H1 (cell line): ENCODE data around the gene TGM2. TPM values are rescaled to one million over a fixed set of nuclear protein-coding genes. Genes with fewer than 3 reads are reported as not detected.

Source experiments
- CHD2 ChIP-seq: IDR thresholded peaks from 2 replicates; pipeline ENCODE4 v1.6.1; 2012; ENCODE audit warnings: low read length, improper control_type of control experiment
- CTBP2 ChIP-seq: IDR thresholded peaks from 2 replicates; pipeline ENCODE4 v1.7.0; 2011; ENCODE audit warnings: borderline replicate concordance, mild to moderate bottlenecking, moderate library complexity, mixed read lengths, low read length; ENCODE audit not compliant: insufficient read depth, insufficient read length
- JUND ChIP-seq: IDR thresholded peaks from 2 replicates; pipeline ENCODE4 v1.6.1; 2011; ENCODE audit warnings: mild to moderate bottlenecking, improper control_type of control experiment, low read length
- KDM1A ChIP-seq: fragments of 200-600, 300-600 bp; sonication (generic); IDR thresholded peaks from 2 replicates; pipeline ENCODE4 v1.7.1; 2016; ENCODE audit warnings: mild to moderate bottlenecking, low read length, borderline replicate concordance
- MAFK ChIP-seq: IDR thresholded peaks from 2 replicates; pipeline ENCODE4 v1.6.1; 2012; ENCODE audit warnings: low read depth, mild to moderate bottlenecking, improper control_type of control experiment, low read length
- RAD21 ChIP-seq, 2 experiments: IDR thresholded peaks in 1 of 2; conservative IDR thresholded peaks in 1 of 2; 2 replicates each; pipeline ENCODE4 v1.6.1; 2011; ENCODE audit warnings: low read depth in 2 of 2, low read length in 2 of 2, improper control_type of control experiment in 1 of 2, inconsistent platforms in 1 of 2, mild to moderate bottlenecking in 1 of 2, moderate library complexity in 1 of 2
- RBBP5 ChIP-seq: IDR thresholded peaks from 2 replicates; pipeline ENCODE4 v1.7.1; 2012; ENCODE audit warnings: low read depth, mild to moderate bottlenecking, inconsistent platforms, low read length, moderate library complexity, borderline replicate concordance
- SIX5 ChIP-seq: IDR thresholded peaks from 2 replicates; pipeline ENCODE4 v1.6.1; 2011; ENCODE audit warnings: mild to moderate bottlenecking, low read depth, low read length
- SRF ChIP-seq: IDR thresholded peaks from 2 replicates; pipeline ENCODE4 v1.6.1; 2011; ENCODE audit warnings: mild to moderate bottlenecking, low read depth, low read length, moderate library complexity
- TAF1 ChIP-seq: IDR thresholded peaks from 2 replicates; pipeline ENCODE4 v1.6.1; 2011; ENCODE audit warnings: mild to moderate bottlenecking, low read depth, low read length
- TCF12 ChIP-seq: IDR thresholded peaks from 2 replicates; pipeline ENCODE4 v1.6.1; 2011; ENCODE audit warnings: low read depth, mild to moderate bottlenecking, low read length
- YY1 ChIP-seq: IDR thresholded peaks from 2 replicates; pipeline ENCODE4 v1.6.1; 2011; ENCODE audit warnings: low read depth, mild to moderate bottlenecking, low read length
- polyA plus RNA-seq, 7 experiments: library from polyadenylated mRNA; depleted of rRNA in 3 of 7; stranded (reverse) in 5 of 7; unstranded in 2 of 7; fragments of >200 nt in 5 of 7; fragments of 200-250 nt in 2 of 7; gene quantifications; 1 replicate in 5 of 7; 2 replicates in 1 of 7; 4 replicates in 1 of 7; pipeline versions ENCODE4 v1.2.1 to v1.2.3, GENCODE V29; 2011 to 2013; ENCODE audit warnings: missing spikeins in 2 of 7, mixed read lengths in 2 of 7
- total RNA-seq: library from RNA; stranded (reverse); fragmentation: NEBNext Ultra II Directional; extraction: Animal tissue kit (Norgen Biotek cat#: 25700); gene quantifications from 2 replicates; pipeline ENCODE4 v1.2.1, GENCODE V29; 2021
- TF ChIP-seq, protein P1 (sequence below): fragments of 300-600 bp; sonication (generic); IDR thresholded peaks from 2 replicates; pipeline ENCODE4 v1.7.1; 2012; ENCODE audit warnings: low read length, moderate library complexity, mild to moderate bottlenecking, inconsistent platforms; ENCODE audit not compliant: insufficient replicate concordance

TGM2 gene
- total and polyA plus RNA-seq, 2 of the 8 experiments (the other 6 are each of a cell fraction or from before 2014, with no cell fraction given), result 0.86 to 1.0 TPM

DNA sequence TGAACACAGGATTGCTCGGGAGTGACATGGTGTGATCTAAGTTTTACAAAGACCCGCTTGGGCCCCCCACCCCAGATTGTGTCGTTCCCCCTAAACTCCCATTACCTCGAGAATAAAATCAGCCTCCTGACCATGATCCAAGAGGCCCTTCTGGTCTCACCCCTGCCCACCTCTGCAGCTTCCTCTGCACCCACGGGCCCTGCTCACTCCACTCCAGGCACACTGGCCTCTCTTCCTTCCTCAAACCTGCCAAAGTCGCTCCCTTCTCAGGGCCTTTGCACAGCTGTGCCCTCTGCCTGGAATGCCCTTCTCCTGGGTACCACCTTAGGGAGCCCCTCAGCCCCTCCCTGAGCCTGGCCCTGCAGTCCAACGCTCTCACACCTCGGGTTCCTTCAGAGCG, 17.9 kb downstream of the TGM2 start (continued):
- TF ChIP-seq, protein P1, sequence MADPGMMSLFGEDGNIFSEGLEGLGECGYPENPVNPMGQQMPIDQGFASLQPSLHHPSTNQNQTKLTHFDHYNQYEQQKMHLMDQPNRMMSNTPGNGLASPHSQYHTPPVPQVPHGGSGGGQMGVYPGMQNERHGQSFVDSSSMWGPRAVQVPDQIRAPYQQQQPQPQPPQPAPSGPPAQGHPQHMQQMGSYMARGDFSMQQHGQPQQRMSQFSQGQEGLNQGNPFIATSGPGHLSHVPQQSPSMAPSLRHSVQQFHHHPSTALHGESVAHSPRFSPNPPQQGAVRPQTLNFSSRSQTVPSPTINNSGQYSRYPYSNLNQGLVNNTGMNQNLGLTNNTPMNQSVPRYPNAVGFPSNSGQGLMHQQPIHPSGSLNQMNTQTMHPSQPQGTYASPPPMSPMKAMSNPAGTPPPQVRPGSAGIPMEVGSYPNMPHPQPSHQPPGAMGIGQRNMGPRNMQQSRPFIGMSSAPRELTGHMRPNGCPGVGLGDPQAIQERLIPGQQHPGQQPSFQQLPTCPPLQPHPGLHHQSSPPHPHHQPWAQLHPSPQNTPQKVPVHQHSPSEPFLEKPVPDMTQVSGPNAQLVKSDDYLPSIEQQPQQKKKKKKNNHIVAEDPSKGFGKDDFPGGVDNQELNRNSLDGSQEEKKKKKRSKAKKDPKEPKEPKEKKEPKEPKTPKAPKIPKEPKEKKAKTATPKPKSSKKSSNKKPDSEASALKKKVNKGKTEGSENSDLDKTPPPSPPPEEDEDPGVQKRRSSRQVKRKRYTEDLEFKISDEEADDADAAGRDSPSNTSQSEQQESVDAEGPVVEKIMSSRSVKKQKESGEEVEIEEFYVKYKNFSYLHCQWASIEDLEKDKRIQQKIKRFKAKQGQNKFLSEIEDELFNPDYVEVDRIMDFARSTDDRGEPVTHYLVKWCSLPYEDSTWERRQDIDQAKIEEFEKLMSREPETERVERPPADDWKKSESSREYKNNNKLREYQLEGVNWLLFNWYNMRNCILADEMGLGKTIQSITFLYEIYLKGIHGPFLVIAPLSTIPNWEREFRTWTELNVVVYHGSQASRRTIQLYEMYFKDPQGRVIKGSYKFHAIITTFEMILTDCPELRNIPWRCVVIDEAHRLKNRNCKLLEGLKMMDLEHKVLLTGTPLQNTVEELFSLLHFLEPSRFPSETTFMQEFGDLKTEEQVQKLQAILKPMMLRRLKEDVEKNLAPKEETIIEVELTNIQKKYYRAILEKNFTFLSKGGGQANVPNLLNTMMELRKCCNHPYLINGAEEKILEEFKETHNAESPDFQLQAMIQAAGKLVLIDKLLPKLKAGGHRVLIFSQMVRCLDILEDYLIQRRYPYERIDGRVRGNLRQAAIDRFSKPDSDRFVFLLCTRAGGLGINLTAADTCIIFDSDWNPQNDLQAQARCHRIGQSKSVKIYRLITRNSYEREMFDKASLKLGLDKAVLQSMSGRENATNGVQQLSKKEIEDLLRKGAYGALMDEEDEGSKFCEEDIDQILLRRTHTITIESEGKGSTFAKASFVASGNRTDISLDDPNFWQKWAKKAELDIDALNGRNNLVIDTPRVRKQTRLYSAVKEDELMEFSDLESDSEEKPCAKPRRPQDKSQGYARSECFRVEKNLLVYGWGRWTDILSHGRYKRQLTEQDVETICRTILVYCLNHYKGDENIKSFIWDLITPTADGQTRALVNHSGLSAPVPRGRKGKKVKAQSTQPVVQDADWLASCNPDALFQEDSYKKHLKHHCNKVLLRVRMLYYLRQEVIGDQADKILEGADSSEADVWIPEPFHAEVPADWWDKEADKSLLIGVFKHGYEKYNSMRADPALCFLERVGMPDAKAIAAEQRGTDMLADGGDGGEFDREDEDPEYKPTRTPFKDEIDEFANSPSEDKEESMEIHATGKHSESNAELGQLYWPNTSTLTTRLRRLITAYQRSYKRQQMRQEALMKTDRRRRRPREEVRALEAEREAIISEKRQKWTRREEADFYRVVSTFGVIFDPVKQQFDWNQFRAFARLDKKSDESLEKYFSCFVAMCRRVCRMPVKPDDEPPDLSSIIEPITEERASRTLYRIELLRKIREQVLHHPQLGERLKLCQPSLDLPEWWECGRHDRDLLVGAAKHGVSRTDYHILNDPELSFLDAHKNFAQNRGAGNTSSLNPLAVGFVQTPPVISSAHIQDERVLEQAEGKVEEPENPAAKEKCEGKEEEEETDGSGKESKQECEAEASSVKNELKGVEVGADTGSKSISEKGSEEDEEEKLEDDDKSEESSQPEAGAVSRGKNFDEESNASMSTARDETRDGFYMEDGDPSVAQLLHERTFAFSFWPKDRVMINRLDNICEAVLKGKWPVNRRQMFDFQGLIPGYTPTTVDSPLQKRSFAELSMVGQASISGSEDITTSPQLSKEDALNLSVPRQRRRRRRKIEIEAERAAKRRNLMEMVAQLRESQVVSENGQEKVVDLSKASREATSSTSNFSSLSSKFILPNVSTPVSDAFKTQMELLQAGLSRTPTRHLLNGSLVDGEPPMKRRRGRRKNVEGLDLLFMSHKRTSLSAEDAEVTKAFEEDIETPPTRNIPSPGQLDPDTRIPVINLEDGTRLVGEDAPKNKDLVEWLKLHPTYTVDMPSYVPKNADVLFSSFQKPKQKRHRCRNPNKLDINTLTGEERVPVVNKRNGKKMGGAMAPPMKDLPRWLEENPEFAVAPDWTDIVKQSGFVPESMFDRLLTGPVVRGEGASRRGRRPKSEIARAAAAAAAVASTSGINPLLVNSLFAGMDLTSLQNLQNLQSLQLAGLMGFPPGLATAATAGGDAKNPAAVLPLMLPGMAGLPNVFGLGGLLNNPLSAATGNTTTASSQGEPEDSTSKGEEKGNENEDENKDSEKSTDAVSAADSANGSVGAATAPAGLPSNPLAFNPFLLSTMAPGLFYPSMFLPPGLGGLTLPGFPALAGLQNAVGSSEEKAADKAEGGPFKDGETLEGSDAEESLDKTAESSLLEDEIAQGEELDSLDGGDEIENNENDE, result no peak
- no peak for TF ChIP-seq CTBP2
- no peak for TF ChIP-seq YY1
- TF ChIP-seq TAF1, result no peak
- no peak for TF ChIP-seq SRF
- no peak for TF ChIP-seq RBBP5
- TF ChIP-seq RAD21 (IDR thresholded peaks at IDR 0.05 in 1 of 2, conservative IDR thresholded peaks at IDR 0.05 in 1 of 2; ENCODE audit: low read depth in 2 of 2, low read length in 2 of 2), result no peak
- TF ChIP-seq SIX5, result no peak
- no peak for TF ChIP-seq MAFK
- TF ChIP-seq KDM1A, result no peak
- no peak for TF ChIP-seq TCF12
- no peak for TF ChIP-seq CHD2
- TF ChIP-seq JUND, result no peak
